Iris pigment epithelial cell (primary cell): ENCODE measurements around the gene ATP2A3.
A peak's percentile ranks its signal among the peaks of the same experiment; 100 is the strongest.

Experiments used
- DNase-seq: peaks from one replicate; pipeline ENCODE4 v3.0.0-alpha.2; 2011; ENCODE audit warnings: low read depth

Gene ATP2A3

GRCh38 chr17:3890082-3890877 is 74.0 kb downstream of the ATP2A3 start:
- DNase-seq: peak; percentile 83

- DNase-seq: peak; percentile 4
These were observed 74.8 kb downstream of the ATP2A3 start for GRCh38 chr17:3889325-3890012.

GRCh38 chr17:3888343-3889171 is 75.7 kb downstream of the ATP2A3 start:
- DNase-seq: peak; percentile 96

GRCh38 chr17:3887804-3888203 is 76.4 kb downstream of the ATP2A3 start:
- peak; percentile 6 for DNase-seq

- DNase-seq: no peak
These were observed 76.8 kb downstream of the ATP2A3 start for GRCh38 chr17:3887394-3887793.

- peak; percentile 6 for DNase-seq
These were observed 77.5 kb downstream of the ATP2A3 start for GRCh38 chr17:3886776-3887175.

- DNase-seq: peak; percentile 78
These were observed 78.3 kb downstream of the ATP2A3 start for GRCh38 chr17:3885970-3886369.

GRCh38 chr17:3885271-3885670 is 79.0 kb downstream of the ATP2A3 start:
- no peak for DNase-seq

GRCh38 chr17:3884188-3884587 is 80.0 kb downstream of the ATP2A3 start:
- no peak for DNase-seq

GRCh38 chr17:3882276-3882675 is 82.0 kb downstream of the ATP2A3 start:
- DNase-seq: no peak

- DNase-seq: no peak
These were observed 83.3 kb downstream of the ATP2A3 start for GRCh38 chr17:3880983-3881382.

- no peak for DNase-seq
These were observed 84.4 kb downstream of the ATP2A3 start for GRCh38 chr17:3879591-3880417.

GRCh38 chr17:3879186-3879585 is 85.1 kb downstream of the ATP2A3 start:
- DNase-seq: peak; percentile 56

- no peak for DNase-seq
These were observed 87.0 kb downstream of the ATP2A3 start for GRCh38 chr17:3877220-3877619.

GRCh38 chr17:3875317-3875716 is 88.9 kb downstream of the ATP2A3 start:
- DNase-seq: no peak
